Epithelial cell of esophagus (primary cell): ENCODE results near the gene AREL1.

Source experiments
- DNase-seq: peaks from one replicate; pipeline ENCODE4 v3.0.0; 2010; ENCODE audit warnings: low read depth
- H3K4me3 ChIP-seq: 2 replicates; pipeline ENCODE4 v1.5.1; 2011; ENCODE audit warnings: mild to moderate bottlenecking, low read length, control low read depth
- CTCF ChIP-seq: IDR thresholded peaks from 2 replicates; pipeline ENCODE4 v1.5.1; 2011; ENCODE audit warnings: low read depth, mild to moderate bottlenecking, low read length, control low read depth, inconsistent platforms; ENCODE audit not compliant: insufficient read depth; ENCODE audit errors: missing control alignments

The AREL1 gene

GRCh38 chr14:74630881-74631690 is 81.8 kb downstream of the AREL1 start:
- DNase-seq: no peak
- no peak overlapping the region for H3K4me3 ChIP-seq

GRCh38 chr14:74628418-74628817 is 84.5 kb downstream of the AREL1 start:
- TF ChIP-seq CTCF: no peak
- no peak for DNase-seq
- H3K4me3 ChIP-seq: no peak overlapping the region

More at GRCh38 chr14:74630881-74631690, 81.8 kb downstream of the AREL1 start:
- no peak for TF ChIP-seq CTCF

- DNase-seq: no peak
- H3K4me3 ChIP-seq: no peak overlapping the region
- TF ChIP-seq CTCF: no peak
These were observed 85.8 kb downstream of the AREL1 start for GRCh38 chr14:74627076-74627475.

GRCh38 chr14:74622257-74622656 is 90.6 kb downstream of the AREL1 start:
- TF ChIP-seq CTCF: no peak
- DNase-seq: no peak
- H3K4me3 ChIP-seq: no peak overlapping the region

GRCh38 chr14:74621556-74621955 is 91.3 kb downstream of the AREL1 start:
- peak; percentile 35 for DNase-seq
- no peak for TF ChIP-seq CTCF
- no peak overlapping the region for H3K4me3 ChIP-seq

- no peak for DNase-seq
- TF ChIP-seq CTCF: no peak
These were observed 92.0 kb downstream of the AREL1 start for GRCh38 chr14:74620923-74621322.

GRCh38 chr14:74620497-74620921 is 92.4 kb downstream of the AREL1 start:
- DNase-seq: peak; percentile 91
- no peak for TF ChIP-seq CTCF
- no peak overlapping the region for H3K4me3 ChIP-seq

More at GRCh38 chr14:74620923-74621322, 92.0 kb downstream of the AREL1 start:
- no peak overlapping the region for H3K4me3 ChIP-seq
